ENCODE measurements around the gene KRT5.

DNA sequence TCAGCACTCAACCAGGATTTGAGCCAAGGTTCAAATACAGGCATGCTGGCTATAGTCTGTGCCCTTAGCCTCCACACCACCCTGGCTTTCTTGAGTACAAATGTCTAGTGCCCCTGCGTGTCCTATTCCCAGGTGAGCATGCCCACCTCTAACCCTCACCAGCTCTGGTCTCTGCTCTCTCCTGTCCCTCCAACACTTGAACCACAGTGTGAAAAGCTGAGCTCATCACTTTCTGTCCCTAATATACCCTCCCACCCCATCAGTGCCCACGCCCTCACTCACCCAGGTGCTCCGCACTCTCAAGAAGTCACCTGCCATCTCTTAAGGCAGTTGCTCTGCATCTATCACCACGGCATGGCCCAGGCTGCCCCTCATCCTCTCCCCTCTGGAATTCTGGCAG, 39.8 kb upstream of the KRT5 start:
- TF ChIP-seq EZH2phosphoT487 (IDR thresholded peaks at IDR 0.05; ENCODE audit: insufficient read depth, low read depth) (no peak), EZH2 (IDR thresholded peaks at IDR 0.05; ENCODE audit: insufficient read depth, poor library complexity, severe bottlenecking) (no peak)

Data from GM23248 (cell line).